Panc1 (cell line): Measurements from ENCODE around the gene PPP1CA. TPM values are rescaled to one million over a fixed set of nuclear protein-coding genes. Genes with fewer than 3 reads are reported as not detected.

Experiments
- ATAC-seq: fragments of 200-7000 bp; cut with Tn5 transposase; 2 replicates; pipeline ENCODE4 v1.9.1; 2020; ENCODE audit warnings: mild to moderate bottlenecking, moderate library complexity
- BruUV-seq: library from RNA; stranded (reverse); fragments of 400-500 nt; replicated peaks from 2 replicates; lab custom pipeline; 2021; lab: Mats Ljungman, UMichigan
- CTCF ChIA-PET: fragments of 300-600 bp; sonication (Branson Sonifier 250); formaldehyde crosslinking; loops from one replicate; lab custom pipeline; 2022; ENCODE audit warnings: antibody characterized with exemption; lab: Charles Lee
- POLR2A ChIA-PET: fragments of 300-600 bp; sonication (Branson Sonifier 250); formaldehyde crosslinking; loops from one replicate; lab custom pipeline; 2022; ENCODE audit warnings: antibody characterized with exemption; lab: Charles Lee
- DNase-seq: peaks from one replicate; pipeline ENCODE4 v3.0.0-alpha.2; 2010; ENCODE audit warnings: low read depth, low spot score
- H3K27ac ChIP-seq: 2 replicates; pipeline ENCODE4 v1.5.1; 2011; ENCODE audit warnings: mild to moderate bottlenecking, low read length, inconsistent platforms
- H3K27me3 ChIP-seq: fragments of 200-500 bp; sonication (Bioruptor generic); 2 replicates; pipeline ENCODE4 v1.6.0; 2014; ENCODE audit warnings: low read length, inconsistent platforms; ENCODE audit not compliant: control insufficient read depth, insufficient read depth
- H3K36me3 ChIP-seq: fragments of 200-500 bp; sonication (Bioruptor generic); 2 replicates; pipeline ENCODE4 v1.5.1; 2014; ENCODE audit warnings: inconsistent platforms, mild to moderate bottlenecking, low read length, moderate library complexity; ENCODE audit not compliant: control insufficient read depth, insufficient read depth
- H3K4me1 ChIP-seq: 2 replicates; pipeline ENCODE4 v1.5.1; 2011; ENCODE audit warnings: inconsistent platforms, mild to moderate bottlenecking, low read length, moderate library complexity; ENCODE audit not compliant: control insufficient read depth, insufficient read depth
- H3K4me3 ChIP-seq, 2 experiments: 2 replicates each; pipeline ENCODE4 v1.5.1; 2011 to 2012; ENCODE audit warnings: low read depth in 2 of 2, low read length in 2 of 2, mild to moderate bottlenecking in 2 of 2, inconsistent platforms in 1 of 2, moderate library complexity in 1 of 2
- H3K9me3 ChIP-seq: fragments of 200-500 bp; sonication (Bioruptor generic); 2 replicates; pipeline ENCODE4 v1.5.1; 2014; ENCODE audit warnings: low read depth, mild to moderate bottlenecking, inconsistent platforms, low read length, moderate library complexity; ENCODE audit not compliant: control insufficient read depth, insufficient read depth
- POLR2AphosphoS5 ChIP-seq: IDR thresholded peaks from 2 replicates; pipeline ENCODE4 v1.6.1; 2012; ENCODE audit warnings: mild to moderate bottlenecking, low read depth, low read length, moderate library complexity
- SIN3A ChIP-seq: IDR thresholded peaks from 2 replicates; pipeline ENCODE4 v1.6.1; 2012; ENCODE audit warnings: low read depth, mild to moderate bottlenecking, low read length, moderate library complexity, borderline replicate concordance; ENCODE audit not compliant: insufficient read depth
- TCF7L2 ChIP-seq: IDR thresholded peaks from 2 replicates; pipeline ENCODE4 v1.6.1; 2011; ENCODE audit warnings: mild to moderate bottlenecking, low read depth, low read length, inconsistent platforms
- in situ Hi-C: cut with HindIII; loops from 2 replicates; pipeline ENCODE4 v1.10.0; 2016; ENCODE audit warnings: low sequenced_read_pairs, low pct_unique_long_range_greater_than_20kb
- intact Hi-C: fragments of 100-400 bp; cut with micrococcal nuclease; formaldehyde crosslinking; loops from one replicate; pipeline ENCODE4 v1.10.0; 2022; ENCODE audit not compliant: unreplicated experiment
- total RNA-seq: library from RNA; stranded (reverse); gene quantifications from one replicate; pipeline ENCODE4 v1.2.1, GENCODE V29; 2021; ENCODE audit not compliant: unreplicated experiment
- TF ChIP-seq, protein P1 (sequence below), 2 experiments: IDR thresholded peaks; 2 replicates each; pipeline ENCODE4 v1.6.1; 2011 to 2012; ENCODE audit warnings: low read depth in 2 of 2, control low read depth in 1 of 2, low read length in 1 of 2, mild to moderate bottlenecking in 1 of 2, moderate library complexity in 1 of 2; ENCODE audit not compliant: insufficient read depth in 1 of 2
- TF ChIP-seq, protein P2 (sequence below): fragments of 450-650 bp; IDR thresholded peaks from 2 replicates; pipeline ENCODE4 v1.5.1; 2017; ENCODE audit warnings: mild to moderate bottlenecking

PPP1CA gene
- total RNA-seq, 1 experiment from 2014 or later: 361 TPM

DNA sequence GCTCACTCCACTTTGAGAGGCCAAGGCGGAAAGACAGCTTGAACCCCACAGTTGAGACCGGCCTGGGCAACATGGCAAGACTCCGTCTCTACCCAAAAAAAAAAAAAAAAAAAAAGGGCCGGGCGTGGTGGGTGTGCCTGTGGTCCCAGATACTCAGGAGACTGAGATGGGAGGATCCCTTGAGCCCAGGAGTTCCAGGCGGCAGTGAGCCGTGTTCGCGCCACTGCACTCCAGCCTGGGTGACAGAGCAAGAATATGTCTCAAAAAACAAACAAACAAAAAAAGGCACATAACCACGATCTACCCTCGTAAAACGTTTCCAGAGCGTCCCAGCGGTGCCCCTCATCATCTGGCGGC, 10.7 kb downstream of the PPP1CA start:
- H3K27me3 ChIP-seq: no peaks in the 10 kb centered on the region
- BruUV-seq: no TSS peak
- peak overlapping the region; percentile 88 for H3K27ac ChIP-seq
- intact Hi-C loops (no loop called here), in situ Hi-C loops (no loop called here)
- peaks cover 10% of the 10 kb centered on the region for H3K4me1 ChIP-seq
- no peaks in the 10 kb centered on the region for H3K9me3 ChIP-seq
- H3K36me3 ChIP-seq: no peaks in the 10 kb centered on the region
- DNase-seq: no peak
- ChIA-PET POLR2A (no interaction called here), CTCF (no interaction called here)
- H3K4me3 ChIP-seq: peak overlapping the region; percentile 87 to 100
- no peak for TF ChIP-seq POLR2AphosphoS5
- no peak for TF ChIP-seq TCF7L2
- TF ChIP-seq, protein P1, sequence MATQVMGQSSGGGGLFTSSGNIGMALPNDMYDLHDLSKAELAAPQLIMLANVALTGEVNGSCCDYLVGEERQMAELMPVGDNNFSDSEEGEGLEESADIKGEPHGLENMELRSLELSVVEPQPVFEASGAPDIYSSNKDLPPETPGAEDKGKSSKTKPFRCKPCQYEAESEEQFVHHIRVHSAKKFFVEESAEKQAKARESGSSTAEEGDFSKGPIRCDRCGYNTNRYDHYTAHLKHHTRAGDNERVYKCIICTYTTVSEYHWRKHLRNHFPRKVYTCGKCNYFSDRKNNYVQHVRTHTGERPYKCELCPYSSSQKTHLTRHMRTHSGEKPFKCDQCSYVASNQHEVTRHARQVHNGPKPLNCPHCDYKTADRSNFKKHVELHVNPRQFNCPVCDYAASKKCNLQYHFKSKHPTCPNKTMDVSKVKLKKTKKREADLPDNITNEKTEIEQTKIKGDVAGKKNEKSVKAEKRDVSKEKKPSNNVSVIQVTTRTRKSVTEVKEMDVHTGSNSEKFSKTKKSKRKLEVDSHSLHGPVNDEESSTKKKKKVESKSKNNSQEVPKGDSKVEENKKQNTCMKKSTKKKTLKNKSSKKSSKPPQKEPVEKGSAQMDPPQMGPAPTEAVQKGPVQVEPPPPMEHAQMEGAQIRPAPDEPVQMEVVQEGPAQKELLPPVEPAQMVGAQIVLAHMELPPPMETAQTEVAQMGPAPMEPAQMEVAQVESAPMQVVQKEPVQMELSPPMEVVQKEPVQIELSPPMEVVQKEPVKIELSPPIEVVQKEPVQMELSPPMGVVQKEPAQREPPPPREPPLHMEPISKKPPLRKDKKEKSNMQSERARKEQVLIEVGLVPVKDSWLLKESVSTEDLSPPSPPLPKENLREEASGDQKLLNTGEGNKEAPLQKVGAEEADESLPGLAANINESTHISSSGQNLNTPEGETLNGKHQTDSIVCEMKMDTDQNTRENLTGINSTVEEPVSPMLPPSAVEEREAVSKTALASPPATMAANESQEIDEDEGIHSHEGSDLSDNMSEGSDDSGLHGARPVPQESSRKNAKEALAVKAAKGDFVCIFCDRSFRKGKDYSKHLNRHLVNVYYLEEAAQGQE (IDR thresholded peaks at IDR 0.05; ENCODE audit: insufficient read depth in 1 of 2, low read depth in 2 of 2, low read length in 1 of 2): no peak
- no peak for TF ChIP-seq SIN3A
- TF ChIP-seq, protein P2, sequence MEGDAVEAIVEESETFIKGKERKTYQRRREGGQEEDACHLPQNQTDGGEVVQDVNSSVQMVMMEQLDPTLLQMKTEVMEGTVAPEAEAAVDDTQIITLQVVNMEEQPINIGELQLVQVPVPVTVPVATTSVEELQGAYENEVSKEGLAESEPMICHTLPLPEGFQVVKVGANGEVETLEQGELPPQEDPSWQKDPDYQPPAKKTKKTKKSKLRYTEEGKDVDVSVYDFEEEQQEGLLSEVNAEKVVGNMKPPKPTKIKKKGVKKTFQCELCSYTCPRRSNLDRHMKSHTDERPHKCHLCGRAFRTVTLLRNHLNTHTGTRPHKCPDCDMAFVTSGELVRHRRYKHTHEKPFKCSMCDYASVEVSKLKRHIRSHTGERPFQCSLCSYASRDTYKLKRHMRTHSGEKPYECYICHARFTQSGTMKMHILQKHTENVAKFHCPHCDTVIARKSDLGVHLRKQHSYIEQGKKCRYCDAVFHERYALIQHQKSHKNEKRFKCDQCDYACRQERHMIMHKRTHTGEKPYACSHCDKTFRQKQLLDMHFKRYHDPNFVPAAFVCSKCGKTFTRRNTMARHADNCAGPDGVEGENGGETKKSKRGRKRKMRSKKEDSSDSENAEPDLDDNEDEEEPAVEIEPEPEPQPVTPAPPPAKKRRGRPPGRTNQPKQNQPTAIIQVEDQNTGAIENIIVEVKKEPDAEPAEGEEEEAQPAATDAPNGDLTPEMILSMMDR: no peak
- ATAC-seq: no peak

DNA sequence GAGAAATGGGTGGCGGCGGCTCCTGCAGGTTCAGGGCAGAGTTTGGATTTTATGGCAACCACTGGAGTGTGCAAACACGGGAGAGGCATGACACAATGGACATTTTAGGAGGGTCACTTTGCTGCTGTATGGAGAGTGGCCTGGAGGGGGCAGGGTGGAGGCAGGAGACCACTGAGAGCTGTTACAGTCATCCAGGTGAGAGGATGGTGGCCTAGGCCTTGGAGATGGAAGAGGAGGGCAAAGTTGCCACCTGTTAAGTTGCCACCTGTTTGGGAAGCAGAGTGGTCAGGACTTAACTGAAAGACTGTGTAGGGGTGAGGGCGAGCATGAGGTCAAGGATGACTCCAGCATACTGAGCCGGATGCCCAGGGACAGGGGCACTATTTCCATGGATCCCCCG, 12.2 kb downstream of the PPP1CA start:
- intact Hi-C loops (loop anchor here (10.0 kb wide), 1 partner anchor 125 kb away; the partner anchor contains the start of gene GRK2), in situ Hi-C loops (no loop called here)
- ChIA-PET CTCF (interaction anchor here (1.2 to 1.3 kb wide), 2 partner anchors 9 to 43 kb away, joined by 3 to 5 read pairs; no protein-coding TSS in a partner anchor), POLR2A (no interaction called here)
- no peak overlapping the region for H3K27ac ChIP-seq
- peaks cover 14% of the 10 kb centered on the region for H3K4me1 ChIP-seq
- DNase-seq (peak; percentile 38), ATAC-seq (peak; percentile 51)
- no peaks in the 10 kb centered on the region for H3K9me3 ChIP-seq
- no TSS peak for BruUV-seq
- no peak for TF ChIP-seq SIN3A
- peak; percentile 42; the same call in 1 of the 2 replicates for TF ChIP-seq POLR2AphosphoS5
- no peaks in the 10 kb centered on the region for H3K36me3 ChIP-seq
- H3K4me3 ChIP-seq: no peak overlapping the region
- H3K27me3 ChIP-seq: no peaks in the 10 kb centered on the region

DNA sequence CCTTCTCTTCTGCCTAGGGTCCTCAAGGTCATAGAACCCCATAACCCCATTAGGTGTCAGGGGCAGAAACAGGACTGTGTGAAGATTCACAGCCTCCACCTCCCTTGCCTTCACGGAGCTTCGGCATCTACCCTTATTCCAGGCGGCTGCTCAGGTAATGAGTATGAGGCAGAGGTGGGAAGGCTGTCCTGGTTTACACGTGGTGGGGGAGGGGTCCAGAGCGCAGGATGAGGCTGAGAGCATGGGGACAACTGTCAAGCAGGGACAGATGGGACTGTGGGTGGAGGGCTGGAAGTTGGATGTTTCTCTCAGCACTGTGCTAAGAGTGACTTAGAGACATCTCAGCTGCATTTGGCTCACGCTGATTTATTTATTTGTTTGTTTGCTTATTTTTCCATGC, 14.1 kb downstream of the PPP1CA start:
- H3K4me3 ChIP-seq: no peak overlapping the region
- no peaks in the 10 kb centered on the region for H3K9me3 ChIP-seq
- no peaks in the 10 kb centered on the region for H3K36me3 ChIP-seq
- ATAC-seq: no peak
- no peak overlapping the region for H3K27ac ChIP-seq
- no peak for DNase-seq
- TF ChIP-seq TCF7L2 (no peak), SIN3A (no peak), POLR2AphosphoS5 (no peak)
- TF ChIP-seq, protein P2: no peak
- TF ChIP-seq, protein P1 (IDR thresholded peaks at IDR 0.05; ENCODE audit: insufficient read depth in 1 of 2, low read depth in 2 of 2, low read length in 1 of 2): no peak
- in situ Hi-C loops (no loop called here), intact Hi-C loops (loop anchor here (10.0 kb wide), 1 partner anchor 123 kb away; the partner anchor contains the start of gene GRK2)
- ChIA-PET POLR2A (interaction anchor here (0.7 to 1.1 kb wide), 2 partner anchors 15 to 360 kb away, joined by 6 to 18 read pairs; no protein-coding TSS in a partner anchor), CTCF (interaction anchor here (0.5 kb wide), 1 partner anchor 297 kb away, joined by 3 read pairs; no protein-coding TSS in a partner anchor)
- BruUV-seq: no TSS peak
- no peaks in the 10 kb centered on the region for H3K27me3 ChIP-seq
- peaks cover 11% of the 10 kb centered on the region for H3K4me1 ChIP-seq
